GM12892 (cell line): ENCODE data around the gene FBXO34.

Experiments used
- POLR2A ChIP-seq: IDR thresholded peaks from 2 replicates; pipeline ENCODE4 v1.6.1; 2011; ENCODE audit warnings: low read depth, low read length, control low read depth
- TAF1 ChIP-seq: IDR thresholded peaks from 2 replicates; pipeline ENCODE4 v1.6.1; 2011; ENCODE audit warnings: low read depth, mild to moderate bottlenecking, control low read depth, low read length, borderline replicate concordance

DNA sequence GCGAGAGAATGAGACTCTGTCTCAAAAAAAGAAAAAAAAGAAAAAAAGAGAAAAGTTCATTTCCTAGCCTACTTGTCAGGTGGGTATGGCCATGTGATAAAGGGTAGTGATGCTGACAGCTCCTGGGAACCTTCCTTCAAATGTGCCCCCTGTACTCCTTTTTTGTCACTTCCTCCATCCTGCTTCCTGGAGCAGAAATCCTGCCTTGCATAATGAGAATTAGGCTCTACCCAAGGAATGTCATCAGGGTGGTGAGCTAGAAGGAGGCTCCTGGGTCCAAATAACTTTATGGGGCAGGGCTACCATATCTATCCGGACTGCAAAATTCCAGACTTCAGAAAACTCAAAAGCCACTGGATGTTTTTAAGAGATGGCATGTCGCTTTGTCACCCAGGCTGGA, 27.8 kb upstream of the FBXO34 start:
- TF ChIP-seq TAF1 (no peak), POLR2A (no peak)
